ENCODE data around the gene COL19A1. TPM values are rescaled to one million over a fixed set of nuclear protein-coding genes. Genes with fewer than 3 reads are reported as not detected.

COL19A1 gene
- total RNA-seq, 2 donors from 2014 or later, result 1.4 to 1.5 TPM

DNA sequence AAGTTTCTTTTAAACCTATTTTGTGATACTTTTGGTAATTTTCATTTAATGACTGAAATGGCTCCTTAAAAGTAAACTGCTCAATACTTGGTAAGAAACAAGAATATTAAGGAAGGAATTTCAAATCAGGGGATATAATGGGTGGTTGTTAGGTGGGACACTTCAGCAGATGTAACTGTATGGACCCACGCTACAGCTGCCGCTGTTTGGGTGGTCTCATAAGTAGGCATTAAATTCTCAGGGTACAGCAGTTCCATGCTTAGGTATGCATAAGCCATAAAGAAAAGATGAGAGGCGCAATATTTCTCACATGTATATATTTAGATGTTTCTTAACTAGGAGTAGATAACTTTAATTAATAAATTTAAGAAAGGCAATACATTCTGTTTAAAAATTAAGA is 35.0 kb downstream of the COL19A1 start:
- Histone ChIP-seq H3K4me1 (ENCODE audit: control insufficient read depth, insufficient read depth, low read length) (peaks cover 4% of the 10 kb centered on the region), H3K9ac (ENCODE audit: extremely low read depth, low read length, poor library complexity, severe bottlenecking) (no peak overlapping the region), H3K27me3 (ENCODE audit: control insufficient read depth, insufficient read depth, low read length, poor library complexity, severe bottlenecking) (no peaks in the 10 kb centered on the region), H3K27ac (ENCODE audit: low read depth, low read length) (no peak overlapping the region), H3K9me3 (ENCODE audit: control insufficient read depth, low read length) (peaks cover 7% of the 10 kb centered on the region), H3K36me3 (ENCODE audit: control insufficient read depth, insufficient read depth, low read length) (no peaks in the 10 kb centered on the region), H3K4me3 (ENCODE audit: low read length) (no peak overlapping the region)
- Mint-ChIP-seq H3K4me1 (peaks cover 5% of the 10 kb centered on the region), H3K36me3 (ENCODE audit: low read depth) (no peaks in the 10 kb centered on the region), H3K4me3 (no peak overlapping the region), H3K27ac (no peak overlapping the region), H3K27me3 (ENCODE audit: insufficient read depth) (no peaks in the 10 kb centered on the region), H3K9me3 (peaks cover 4% of the 10 kb centered on the region)
- no peak for DNase-seq
- 100% methylated on average over 2 of the region's 3 CpGs for WGBS, 2 experiments (ENCODE audit: insufficient coverage in 1 of 2, insufficient read length in 1 of 2)
- TF ChIP-seq, protein P1, sequence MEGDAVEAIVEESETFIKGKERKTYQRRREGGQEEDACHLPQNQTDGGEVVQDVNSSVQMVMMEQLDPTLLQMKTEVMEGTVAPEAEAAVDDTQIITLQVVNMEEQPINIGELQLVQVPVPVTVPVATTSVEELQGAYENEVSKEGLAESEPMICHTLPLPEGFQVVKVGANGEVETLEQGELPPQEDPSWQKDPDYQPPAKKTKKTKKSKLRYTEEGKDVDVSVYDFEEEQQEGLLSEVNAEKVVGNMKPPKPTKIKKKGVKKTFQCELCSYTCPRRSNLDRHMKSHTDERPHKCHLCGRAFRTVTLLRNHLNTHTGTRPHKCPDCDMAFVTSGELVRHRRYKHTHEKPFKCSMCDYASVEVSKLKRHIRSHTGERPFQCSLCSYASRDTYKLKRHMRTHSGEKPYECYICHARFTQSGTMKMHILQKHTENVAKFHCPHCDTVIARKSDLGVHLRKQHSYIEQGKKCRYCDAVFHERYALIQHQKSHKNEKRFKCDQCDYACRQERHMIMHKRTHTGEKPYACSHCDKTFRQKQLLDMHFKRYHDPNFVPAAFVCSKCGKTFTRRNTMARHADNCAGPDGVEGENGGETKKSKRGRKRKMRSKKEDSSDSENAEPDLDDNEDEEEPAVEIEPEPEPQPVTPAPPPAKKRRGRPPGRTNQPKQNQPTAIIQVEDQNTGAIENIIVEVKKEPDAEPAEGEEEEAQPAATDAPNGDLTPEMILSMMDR (conservative IDR thresholded peaks at IDR 0.05), result no peak

GRCh38 chr6:69907981-69908498 is 41.7 kb downstream of the COL19A1 start:
- Histone ChIP-seq H3K9ac (ENCODE audit: extremely low read depth, low read length, poor library complexity, severe bottlenecking) (no peak overlapping the region), H3K4me1 (ENCODE audit: control insufficient read depth, insufficient read depth, low read length) (peaks cover 3% of the 10 kb centered on the region), H3K27me3 (ENCODE audit: control insufficient read depth, insufficient read depth, low read length, poor library complexity, severe bottlenecking) (no peaks in the 10 kb centered on the region), H3K36me3 (ENCODE audit: control insufficient read depth, insufficient read depth, low read length) (no peaks in the 10 kb centered on the region), H3K27ac (ENCODE audit: low read depth, low read length) (no peak overlapping the region), H3K9me3 (ENCODE audit: control insufficient read depth, low read length) (no peaks in the 10 kb centered on the region), H3K4me3 (ENCODE audit: low read length) (no peak overlapping the region)
- Mint-ChIP-seq H3K27ac (no peak overlapping the region), H3K9me3 (no peaks in the 10 kb centered on the region), H3K4me3 (no peak overlapping the region), H3K4me1 (no peaks in the 10 kb centered on the region), H3K27me3 (ENCODE audit: insufficient read depth) (no peaks in the 10 kb centered on the region), H3K36me3 (ENCODE audit: low read depth) (no peaks in the 10 kb centered on the region)
- WGBS, 2 experiments (ENCODE audit: insufficient coverage in 1 of 2, insufficient read length in 1 of 2), result 83 to 93% methylated on average over 1 of the region's 1 CpG
- DNase-seq, result no peak
- TF ChIP-seq, protein P1 (conservative IDR thresholded peaks at IDR 0.05), result no peak

DNA sequence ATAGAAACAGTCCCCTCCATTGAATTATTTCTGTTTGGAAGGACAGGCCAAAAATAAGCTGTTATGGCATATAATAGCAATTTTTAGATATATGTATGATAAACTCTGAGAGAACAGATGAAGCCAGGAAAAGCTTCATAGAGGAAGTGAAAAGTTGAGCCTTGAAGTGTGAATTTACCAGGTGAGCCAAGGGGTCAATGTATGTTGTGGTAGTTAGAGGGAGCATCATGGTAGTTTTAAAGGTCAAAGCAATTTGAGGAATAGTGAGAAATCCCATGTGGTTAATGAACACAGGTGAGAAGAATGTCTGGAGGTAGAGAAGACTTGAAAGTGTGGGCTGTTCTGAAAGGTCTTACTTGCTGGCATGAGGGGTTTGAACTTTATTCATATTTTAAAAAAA is 47.0 kb downstream of the COL19A1 start:
- H3K4me3 Mint-ChIP-seq, result no peak overlapping the region
- TF ChIP-seq, protein P1 (conservative IDR thresholded peaks at IDR 0.05), result no peak
- peaks cover 21% of the 10 kb centered on the region for H3K4me1 Mint-ChIP-seq
- no peaks in the 10 kb centered on the region for H3K27me3 Mint-ChIP-seq (ENCODE audit: insufficient read depth)
- Histone ChIP-seq H3K36me3 (ENCODE audit: control insufficient read depth, insufficient read depth, low read length) (no peaks in the 10 kb centered on the region), H3K9ac (ENCODE audit: extremely low read depth, low read length, poor library complexity, severe bottlenecking) (no peak overlapping the region), H3K27me3 (ENCODE audit: control insufficient read depth, insufficient read depth, low read length, poor library complexity, severe bottlenecking) (no peaks in the 10 kb centered on the region), H3K9me3 (ENCODE audit: control insufficient read depth, low read length) (no peaks in the 10 kb centered on the region), H3K27ac (ENCODE audit: low read depth, low read length) (no peak overlapping the region), H3K4me1 (ENCODE audit: control insufficient read depth, insufficient read depth, low read length) (peaks cover 24% of the 10 kb centered on the region), H3K4me3 (ENCODE audit: low read length) (no peak overlapping the region)
- H3K27ac Mint-ChIP-seq, result peak overlapping the region; percentile 33
- no peak for DNase-seq
- H3K9me3 Mint-ChIP-seq, result no peaks in the 10 kb centered on the region
- no peaks in the 10 kb centered on the region for H3K36me3 Mint-ChIP-seq (ENCODE audit: low read depth)
